Astrocyte of the spinal cord (primary cell): ENCODE measurements around the gene P3H4.
"Not testable (repeated sequence)": the region's sequence is repeated elsewhere in the genome, so short reads cannot be mapped to it uniquely, and the experiment has no call there.

Source experiments
- DNase-seq: peaks from one replicate; pipeline ENCODE4 v3.0.0; 2011; ENCODE audit warnings: low read depth, low spot score
- H3K4me3 ChIP-seq: 2 replicates; pipeline ENCODE4 v1.5.1; 2011; ENCODE audit warnings: low read depth, mild to moderate bottlenecking, low read length, moderate library complexity
- CTCF ChIP-seq: IDR thresholded peaks from 2 replicates; pipeline ENCODE4 v1.5.1; 2012; ENCODE audit warnings: low read depth, mild to moderate bottlenecking, low read length, inconsistent platforms
- in situ Hi-C: cut with HindIII; loops from 2 replicates; pipeline ENCODE4 v1.10.0; 2017; ENCODE audit warnings: low sequenced_read_pairs

P3H4 gene, protein sequence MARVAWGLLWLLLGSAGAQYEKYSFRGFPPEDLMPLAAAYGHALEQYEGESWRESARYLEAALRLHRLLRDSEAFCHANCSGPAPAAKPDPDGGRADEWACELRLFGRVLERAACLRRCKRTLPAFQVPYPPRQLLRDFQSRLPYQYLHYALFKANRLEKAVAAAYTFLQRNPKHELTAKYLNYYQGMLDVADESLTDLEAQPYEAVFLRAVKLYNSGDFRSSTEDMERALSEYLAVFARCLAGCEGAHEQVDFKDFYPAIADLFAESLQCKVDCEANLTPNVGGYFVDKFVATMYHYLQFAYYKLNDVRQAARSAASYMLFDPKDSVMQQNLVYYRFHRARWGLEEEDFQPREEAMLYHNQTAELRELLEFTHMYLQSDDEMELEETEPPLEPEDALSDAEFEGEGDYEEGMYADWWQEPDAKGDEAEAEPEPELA

GRCh38 chr17:41811549-41812380 lies at the start of gene P3H4:
Gene P3H4, minus strand, starts transcription at chr17:41811949. Its CDS starts 34 bp downstream, at chr17:41811915.
- in situ Hi-C loops: no loop called here
- H3K4me3 ChIP-seq: peak within 1 kb of the TSS; percentile 92
- DNase-seq: peak; percentile 82
- TF ChIP-seq CTCF: peak; percentile 68

- TF ChIP-seq CTCF: no peak
- DNase-seq: no peak
- in situ Hi-C loops: no loop called here
Observed at GRCh38 chr17:41860254-41860931, 48.6 kb upstream of the P3H4 start.

DNA sequence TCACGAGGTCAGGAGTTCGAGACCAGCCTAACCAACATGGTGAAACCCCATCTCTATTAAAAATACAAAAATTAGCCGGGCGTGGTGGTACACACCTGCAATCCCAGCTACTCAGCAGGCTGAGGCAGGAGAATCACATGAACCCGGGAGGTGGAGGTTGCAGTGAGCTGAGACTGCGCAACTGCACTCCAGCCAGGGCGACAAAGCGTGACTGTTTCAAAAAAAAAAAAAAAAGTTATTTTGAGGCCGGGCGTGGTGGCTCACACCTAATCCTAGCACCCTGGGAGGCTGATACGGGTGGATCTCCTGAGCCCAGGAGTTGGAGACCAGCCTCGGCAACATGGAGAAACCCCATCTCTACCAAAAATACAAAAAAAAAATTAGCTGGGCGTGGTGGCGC lies 39.6 kb upstream of the P3H4 start:
- DNase-seq, H3K4me3 ChIP-seq, in situ Hi-C loops: not testable (repeated sequence)

More at GRCh38 chr17:41860254-41860931, 48.6 kb upstream of the P3H4 start:
- no peak overlapping the region for H3K4me3 ChIP-seq

DNA sequence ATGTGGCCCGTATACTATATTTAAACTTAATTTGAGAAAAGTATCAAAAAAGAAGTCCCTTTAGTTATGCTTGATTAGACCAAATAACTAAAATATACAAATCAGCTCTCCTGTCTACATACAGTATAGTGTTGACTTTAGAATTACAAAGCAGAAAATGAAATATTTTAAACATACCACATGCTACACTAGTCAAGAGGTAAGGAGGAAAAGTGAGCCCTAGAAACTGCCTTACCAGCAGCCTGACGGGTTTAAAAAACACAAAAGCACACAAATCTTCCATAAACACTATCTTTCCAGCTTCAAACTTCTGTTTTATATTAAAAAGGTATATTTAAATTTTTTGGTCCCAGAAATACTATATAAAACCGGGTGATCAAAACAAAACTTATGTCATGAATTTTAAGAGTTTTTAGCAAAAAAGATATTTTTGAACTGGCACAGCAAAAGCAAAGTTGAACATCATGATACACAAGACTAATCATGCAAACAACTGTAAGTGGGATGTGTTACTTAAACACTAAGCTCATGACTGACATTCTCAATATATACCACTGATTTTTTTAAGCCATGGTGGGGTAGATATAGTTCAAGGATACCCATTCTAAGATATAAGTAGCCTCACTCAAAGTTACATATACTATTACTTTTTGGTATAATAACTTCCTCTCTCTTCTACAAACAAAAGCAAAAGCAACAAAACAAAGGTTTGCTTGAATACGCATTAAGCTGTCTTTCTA lies 37.7 kb upstream of the P3H4 start:
- no peak for TF ChIP-seq CTCF
- H3K4me3 ChIP-seq: no peak overlapping the region
- in situ Hi-C loops: no loop called here
- DNase-seq: no peak

- TF ChIP-seq CTCF: no peak
- H3K4me3 ChIP-seq: no peak overlapping the region
- in situ Hi-C loops: no loop called here
- DNase-seq: peak; percentile 19
Observed at GRCh38 chr17:41848788-41849187, 37.0 kb upstream of the P3H4 start.

GRCh38 chr17:41844971-41845370 lies 33.2 kb upstream of the P3H4 start:
- no peak for TF ChIP-seq CTCF
- DNase-seq: no peak
- in situ Hi-C loops: no loop called here
- no peak overlapping the region for H3K4me3 ChIP-seq

- in situ Hi-C loops, DNase-seq, H3K4me3 ChIP-seq: not testable (repeated sequence)
Observed at GRCh38 chr17:41840781-41841180, 29.0 kb upstream of the P3H4 start.

GRCh38 chr17:41839448-41839847 lies 27.7 kb upstream of the P3H4 start:
- H3K4me3 ChIP-seq, in situ Hi-C loops, DNase-seq: not testable (repeated sequence)
